NT2/D1 (cell line): ENCODE data around the gene GABRR2.
"Not testable (repeated sequence)": the region's sequence is repeated elsewhere in the genome, so short reads cannot be mapped to it uniquely, and the experiment has no call there.

Experiments
- DNase-seq: peaks from one replicate; pipeline ENCODE4 v3.0.0-alpha.2; 2011; ENCODE audit warnings: low read depth, low spot score
- H3K27me3 ChIP-seq: 2 replicates; pipeline ENCODE4 v1.6.0; 2011; ENCODE audit warnings: mild to moderate bottlenecking; ENCODE audit not compliant: insufficient read length, insufficient read depth
- H3K36me3 ChIP-seq: 2 replicates; pipeline ENCODE4 v1.6.1; 2011; ENCODE audit warnings: mild to moderate bottlenecking, low read length, mixed read lengths; ENCODE audit not compliant: insufficient read depth, insufficient read length
- H3K4me1 ChIP-seq: 2 replicates; pipeline ENCODE4 v1.5.1; 2011; ENCODE audit not compliant: insufficient read depth, insufficient read length
- H3K4me3 ChIP-seq: 2 replicates; pipeline ENCODE4 v1.5.1; 2011; ENCODE audit warnings: low read depth; ENCODE audit not compliant: insufficient read length
- H3K9ac ChIP-seq: 2 replicates; pipeline ENCODE4 v1.6.0; 2011; ENCODE audit warnings: low read depth; ENCODE audit not compliant: insufficient read length
- H3K9me3 ChIP-seq: 2 replicates; pipeline ENCODE4 v1.5.1; 2011; ENCODE audit warnings: mild to moderate bottlenecking, low read length; ENCODE audit not compliant: insufficient read depth
- SUZ12 ChIP-seq: IDR thresholded peaks from 2 replicates; pipeline ENCODE4 v1.6.1; 2011; ENCODE audit not compliant: insufficient read length, insufficient read depth; ENCODE audit errors: extremely low read depth
- YY1 ChIP-seq: IDR thresholded peaks from 2 replicates; pipeline ENCODE4 v1.6.1; 2011; ENCODE audit not compliant: insufficient read length, insufficient read depth
- ZNF274 ChIP-seq: IDR thresholded peaks from 2 replicates; pipeline ENCODE4 v1.6.1; 2011; ENCODE audit warnings: mild to moderate bottlenecking, low read depth, low read length

Gene GABRR2

GRCh38 chr6:89242574-89243330 is 72.3 kb downstream of the GABRR2 start:
- TF ChIP-seq YY1 (no peak), ZNF274 (no peak), SUZ12 (no peak)
- Histone ChIP-seq H3K9me3 (peaks cover 9% of the 10 kb centered on the region; the same call in 1 of the 2 replicates), H3K4me1 (no peaks in the 10 kb centered on the region), H3K27me3 (no peaks in the 10 kb centered on the region), H3K4me3 (no peak overlapping the region), H3K9ac (no peak overlapping the region), H3K36me3 (no peaks in the 10 kb centered on the region)
- no peak for DNase-seq

GRCh38 chr6:89239338-89239737 is 75.8 kb downstream of the GABRR2 start:
- H3K4me1 ChIP-seq: no peaks in the 10 kb centered on the region
- H3K27me3 ChIP-seq: no peaks in the 10 kb centered on the region
- H3K9ac ChIP-seq: no peak overlapping the region
- TF ChIP-seq SUZ12 (no peak), YY1 (no peak), ZNF274 (no peak)
- H3K4me3 ChIP-seq: no peak overlapping the region
- DNase-seq: no peak
- H3K36me3 ChIP-seq: no peaks in the 10 kb centered on the region
- H3K9me3 ChIP-seq: peaks cover 30% of the 10 kb centered on the region; the same call in 1 of the 2 replicates

GRCh38 chr6:89237158-89237557 is 77.9 kb downstream of the GABRR2 start:
- H3K9me3 ChIP-seq: peaks cover 33% of the 10 kb centered on the region; the same call in 1 of the 2 replicates
- H3K4me3 ChIP-seq: no peak overlapping the region
- DNase-seq: no peak
- H3K4me1 ChIP-seq: no peaks in the 10 kb centered on the region
- H3K27me3 ChIP-seq: no peaks in the 10 kb centered on the region
- H3K36me3 ChIP-seq: no peaks in the 10 kb centered on the region
- no peak overlapping the region for H3K9ac ChIP-seq
- no peak for TF ChIP-seq SUZ12
- no peak for TF ChIP-seq YY1
- no peak for TF ChIP-seq ZNF274

GRCh38 chr6:89233605-89234004 is 81.5 kb downstream of the GABRR2 start:
- not testable (repeated sequence) for H3K36me3 ChIP-seq, H3K4me3 ChIP-seq, H3K9ac ChIP-seq, DNase-seq, H3K27me3 ChIP-seq, H3K4me1 ChIP-seq
- H3K9me3 ChIP-seq: peaks cover 39% of the 10 kb centered on the region; the same call in 1 of the 2 replicates

GRCh38 chr6:89222712-89223039 is 92.4 kb downstream of the GABRR2 start:
- H3K4me3 ChIP-seq: no peak overlapping the region
- no peaks in the 10 kb centered on the region for H3K4me1 ChIP-seq
- no peak overlapping the region for H3K9ac ChIP-seq
- H3K27me3 ChIP-seq: no peaks in the 10 kb centered on the region
- H3K36me3 ChIP-seq: no peaks in the 10 kb centered on the region
- TF ChIP-seq YY1 (no peak), ZNF274 (no peak), SUZ12 (no peak)
- no peak for DNase-seq
- no peaks in the 10 kb centered on the region for H3K9me3 ChIP-seq

GRCh38 chr6:89221971-89222711 is 93.0 kb downstream of the GABRR2 start:
- no peaks in the 10 kb centered on the region for H3K27me3 ChIP-seq
- no peaks in the 10 kb centered on the region for H3K36me3 ChIP-seq
- H3K9ac ChIP-seq: no peak overlapping the region
- H3K4me3 ChIP-seq: no peak overlapping the region
- TF ChIP-seq SUZ12: no peak
- TF ChIP-seq ZNF274: no peak
- TF ChIP-seq YY1: no peak
- H3K4me1 ChIP-seq: no peaks in the 10 kb centered on the region
- no peak for DNase-seq
- no peaks in the 10 kb centered on the region for H3K9me3 ChIP-seq

GRCh38 chr6:89221129-89221528 is 94.0 kb downstream of the GABRR2 start:
- Histone ChIP-seq H3K4me1 (no peaks in the 10 kb centered on the region), H3K27me3 (no peaks in the 10 kb centered on the region), H3K9me3 (no peaks in the 10 kb centered on the region), H3K9ac (no peak overlapping the region), H3K4me3 (no peak overlapping the region), H3K36me3 (no peaks in the 10 kb centered on the region)
- no peak for DNase-seq
- TF ChIP-seq YY1: no peak
- TF ChIP-seq SUZ12: no peak
- TF ChIP-seq ZNF274: no peak
